Measurements from ENCODE around the gene ELL3.
"Not testable (repeated sequence)": the region's sequence is repeated elsewhere in the genome, so short reads cannot be mapped to it uniquely, and the experiment has no call there.

ELL3 gene

GRCh38 chr15:43776718-43777266, at the start of gene ELL3:
ELL3 (minus strand) TSS chr15:43776966; CDS start chr15:43776901, 65 bp downstream.
- DNase-seq (ENCODE audit: low read depth in 2 of 2) = peak in 1 of 2 experiments; percentile 21

DNA sequence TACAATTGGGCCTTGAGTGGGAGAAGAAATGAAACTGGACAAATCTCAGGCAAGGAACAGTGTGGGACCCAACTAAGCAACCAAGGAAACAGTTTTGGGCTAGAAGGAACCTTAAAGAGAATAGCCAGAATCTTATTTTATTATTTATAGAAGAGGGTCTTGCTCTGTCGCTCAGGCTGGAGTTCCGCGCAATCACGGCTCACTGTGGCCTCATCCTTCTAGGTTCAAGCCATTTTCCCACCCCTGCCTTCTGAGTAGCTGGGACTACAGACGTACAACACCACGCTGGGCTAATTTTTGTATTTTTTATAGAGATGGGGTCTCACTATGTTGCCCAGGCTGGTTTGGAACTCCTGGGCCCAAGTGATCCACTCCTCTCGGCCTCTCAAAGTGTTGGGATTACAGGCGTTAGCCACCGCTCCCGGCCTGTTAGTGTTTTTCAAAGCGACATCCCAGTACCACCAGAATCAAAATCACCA, 49.3 kb upstream of the ELL3 start:
- no peak for DNase-seq (ENCODE audit: low read depth in 2 of 2)

DNA sequence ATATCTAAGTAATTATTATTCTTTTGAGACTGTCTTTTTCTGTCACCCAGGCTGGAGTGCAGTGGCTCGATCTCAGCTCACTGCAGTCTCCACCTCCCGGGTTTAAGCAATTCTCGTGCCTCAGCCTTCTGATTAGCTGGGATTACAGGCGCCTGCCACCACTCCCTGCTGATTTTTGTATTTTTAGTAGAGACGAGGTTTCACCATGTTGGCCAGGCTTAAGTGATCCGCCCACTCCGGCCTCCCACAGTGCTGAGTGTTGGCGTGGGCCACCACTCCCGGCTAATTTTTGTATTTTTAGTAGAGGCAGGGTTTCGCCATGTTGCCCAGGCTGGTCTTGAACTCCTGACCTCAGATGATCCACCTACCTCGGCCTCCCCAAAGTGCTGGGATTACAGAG, 48.5 kb upstream of the ELL3 start:
- DNase-seq (ENCODE audit: low read depth in 2 of 2) = not testable (repeated sequence)

DNA sequence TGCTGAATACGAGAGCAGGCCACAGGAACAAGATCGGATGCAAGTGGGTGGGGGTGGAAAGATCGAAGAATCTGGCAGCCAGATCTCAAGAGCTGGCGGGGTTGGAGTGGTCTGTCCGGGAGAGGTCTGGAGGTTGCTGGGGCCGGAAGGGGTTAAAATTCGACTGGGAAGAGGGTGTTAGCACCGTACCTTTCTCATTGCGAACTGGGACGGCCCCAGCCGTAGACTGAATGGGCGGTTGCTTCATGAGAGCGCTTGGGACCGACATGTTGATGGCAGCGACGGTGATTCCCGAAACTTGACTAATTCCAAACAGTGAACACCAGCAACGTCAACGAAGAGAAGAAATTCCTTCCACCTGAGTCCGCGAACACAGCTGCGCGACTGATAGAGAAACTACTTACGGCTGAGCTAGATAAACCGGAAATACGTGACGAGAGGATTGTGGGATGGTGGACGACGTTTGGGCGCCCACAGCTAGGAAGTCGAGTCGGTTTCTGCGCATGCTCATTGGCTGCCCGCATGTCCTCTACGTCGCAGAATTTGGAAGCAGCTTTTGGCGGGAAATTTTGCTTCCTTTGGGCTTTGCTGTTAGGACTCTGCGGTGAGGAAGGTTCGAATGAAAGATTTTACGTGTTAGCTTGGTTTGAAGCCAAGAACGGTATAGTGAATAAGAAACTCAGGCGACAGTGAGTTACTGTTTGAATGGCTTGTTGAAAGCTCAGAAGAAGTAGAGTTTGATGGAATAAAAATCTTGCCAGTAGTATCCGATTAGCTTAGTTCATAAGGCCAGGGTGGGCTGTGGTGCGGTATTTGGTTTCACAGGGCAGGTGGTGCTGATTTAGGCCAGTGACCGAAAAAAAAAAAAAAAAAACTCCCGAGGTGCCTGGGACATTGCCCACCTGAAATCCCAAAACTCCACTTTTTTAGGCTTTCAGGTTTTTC, 47.8 kb upstream of the ELL3 start, which contains the start of gene MFAP1:
Gene MFAP1 (minus strand): TSS at position 389 of the 945 bp plus-strand sequence. CDS start 121 bp downstream, at position 268.
- peak; percentile 92 to 93 for DNase-seq (ENCODE audit: low read depth in 2 of 2)

DNA sequence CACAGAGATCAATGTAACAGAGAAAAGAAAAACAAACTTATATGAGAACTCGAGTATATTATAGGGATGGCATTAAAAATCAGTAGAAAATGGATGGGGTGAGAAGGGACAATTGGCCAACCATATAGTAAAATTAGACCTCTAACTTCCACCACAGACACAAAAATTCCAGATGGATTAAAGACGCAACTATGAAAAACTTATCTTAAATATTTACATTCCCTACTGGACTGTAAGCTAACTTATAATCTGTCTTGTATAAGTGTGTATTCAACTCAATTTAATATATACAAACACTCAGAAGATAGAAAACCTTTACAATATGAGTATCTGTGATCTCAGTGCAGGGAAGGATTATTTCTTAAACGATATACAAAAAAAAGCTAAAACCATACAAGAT, 44.7 kb upstream of the ELL3 start:
- no peak for DNase-seq (ENCODE audit: low read depth in 2 of 2)

DNA sequence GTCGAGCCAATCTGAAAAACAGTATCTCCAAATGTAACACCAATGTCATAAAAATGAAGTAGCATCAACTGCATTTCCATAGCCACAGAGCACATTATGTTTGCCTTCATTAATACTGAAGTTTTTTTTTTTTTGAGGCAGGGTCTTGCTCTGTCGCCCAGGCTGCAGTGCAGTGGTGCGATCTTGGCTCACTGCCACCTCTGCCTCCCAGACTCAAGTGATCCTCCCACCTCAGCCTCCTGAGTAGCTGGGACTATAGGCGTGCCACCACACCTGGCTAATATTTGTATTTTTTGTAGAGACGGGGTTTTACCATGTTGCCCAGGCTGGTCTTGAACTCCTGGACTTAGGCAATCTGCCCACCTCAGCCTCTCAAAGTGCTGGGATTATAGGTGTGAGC, 38.3 kb upstream of the ELL3 start:
- not testable (repeated sequence) for DNase-seq (ENCODE audit: low read depth in 2 of 2)

- DNase-seq (ENCODE audit: low read depth in 2 of 2) = no peak
These were observed 32.4 kb upstream of the ELL3 start for GRCh38 chr15:43808960-43809678.

DNA sequence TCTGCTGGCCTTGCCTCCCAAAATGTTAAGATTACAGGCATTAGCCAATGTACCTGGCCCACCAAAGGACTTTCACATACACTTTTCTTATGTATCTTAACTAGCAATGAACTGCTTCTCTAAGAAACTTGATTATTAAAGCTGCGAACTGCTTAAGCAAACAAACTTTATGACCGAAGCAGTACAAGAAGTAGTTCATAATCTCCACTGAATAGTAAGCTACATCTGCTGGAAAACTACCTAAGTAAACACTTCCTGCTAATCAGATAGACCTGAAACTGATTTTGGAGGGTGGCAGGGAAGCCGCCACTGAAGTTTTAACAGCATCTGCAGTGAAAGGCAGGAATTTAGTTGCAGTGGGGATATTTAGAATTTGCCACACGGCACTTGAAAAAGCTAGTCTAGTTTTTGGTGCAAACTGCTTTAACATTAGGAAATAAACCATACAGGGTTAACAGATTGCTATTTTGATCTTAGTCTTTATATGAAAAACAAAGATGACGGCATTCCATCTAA, 31.7 kb upstream of the ELL3 start:
- no peak for DNase-seq (ENCODE audit: low read depth in 2 of 2)

DNA sequence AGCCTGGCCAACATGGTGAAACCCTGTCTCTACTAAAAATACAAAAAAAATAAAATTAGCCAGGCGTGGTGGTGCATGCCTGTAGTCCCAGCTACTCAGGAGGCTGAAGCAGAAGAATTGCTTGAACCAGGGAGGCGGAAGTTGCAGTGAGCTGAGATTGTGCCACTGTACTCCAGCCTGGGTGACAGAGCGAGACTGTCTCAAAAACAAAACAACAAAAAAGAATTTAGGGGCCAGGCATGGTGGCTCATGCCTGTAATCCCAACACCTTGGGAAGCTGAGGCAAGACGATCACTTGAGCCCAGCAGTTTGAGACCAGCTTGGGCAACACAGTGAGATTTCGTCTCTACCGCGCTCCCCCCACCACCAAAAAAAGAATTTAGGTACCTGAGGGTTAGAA, 25.9 kb upstream of the ELL3 start:
- not testable (repeated sequence) for DNase-seq (ENCODE audit: low read depth in 2 of 2)

DNA sequence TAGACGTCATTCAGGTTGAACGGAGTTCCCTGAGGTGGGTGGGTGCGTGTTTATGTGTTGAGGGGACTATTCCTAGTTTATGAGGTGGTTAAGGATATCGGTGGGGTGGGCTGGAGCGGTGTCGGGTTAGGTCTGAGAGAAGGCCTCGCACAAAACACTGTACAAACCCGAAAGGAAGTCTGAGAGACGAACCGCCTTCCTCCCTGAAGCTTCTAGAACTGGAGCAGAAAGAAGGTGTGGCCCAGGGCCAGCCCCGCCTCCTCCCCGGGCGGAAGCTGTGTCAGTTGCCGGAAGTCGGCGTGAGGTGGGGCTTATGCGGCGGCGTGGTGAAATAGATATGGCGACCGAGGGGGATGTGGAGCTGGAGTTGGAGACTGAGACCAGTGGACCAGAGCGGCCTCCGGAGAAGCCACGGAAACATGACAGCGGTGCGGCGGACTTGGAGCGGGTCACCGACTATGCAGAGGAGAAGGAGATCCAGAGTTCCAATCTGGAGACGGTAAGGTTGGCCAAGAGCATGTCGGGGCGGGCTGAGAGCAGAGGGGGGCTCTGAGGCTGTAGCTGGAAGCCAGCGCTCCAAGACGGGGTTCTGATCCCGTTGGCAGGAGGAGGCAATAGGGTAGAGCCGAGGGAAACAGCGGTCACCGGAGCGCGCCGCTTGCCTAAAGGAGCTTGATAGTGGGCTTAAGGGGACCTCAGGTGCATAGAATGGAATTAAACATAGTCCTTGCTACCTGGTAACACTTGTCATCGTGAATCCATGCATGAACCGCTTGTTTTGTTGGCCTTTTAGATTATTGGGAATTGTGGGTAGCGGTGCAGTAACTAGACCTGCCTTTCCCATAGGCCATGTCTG, 23.7 kb upstream of the ELL3 start, which contains the start of gene HYPK:
Gene HYPK (plus strand): TSS at position 314 of the 856 bp plus-strand sequence. CDS start 24 bp downstream, at position 338.
- peak; percentile 65 to 67 for DNase-seq (ENCODE audit: low read depth in 2 of 2)

DNA sequence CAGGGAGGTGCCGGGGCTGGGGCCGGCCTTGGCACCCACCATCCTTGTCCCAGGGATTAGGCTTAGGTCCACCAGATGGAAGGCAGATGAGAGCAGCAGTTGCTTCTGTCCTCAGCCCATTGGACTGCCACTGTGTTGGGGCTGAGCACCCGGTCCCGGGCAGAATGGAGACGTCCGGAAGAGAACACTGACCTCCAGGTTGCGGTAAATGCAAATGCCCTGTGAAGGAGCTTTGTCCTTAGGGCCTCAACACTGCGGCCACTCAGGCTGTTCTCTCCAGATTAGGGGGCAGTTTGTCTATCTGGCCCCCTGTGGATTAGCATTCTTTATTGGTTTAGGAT, 23.1 kb upstream of the ELL3 start, which contains the start of gene SERINC4:
Gene SERINC4 (minus strand): TSS at position 276 of the 341 bp plus-strand sequence. CDS start 234 bp downstream, at position 42.
- no peak for DNase-seq (ENCODE audit: low read depth in 2 of 2)

DNA sequence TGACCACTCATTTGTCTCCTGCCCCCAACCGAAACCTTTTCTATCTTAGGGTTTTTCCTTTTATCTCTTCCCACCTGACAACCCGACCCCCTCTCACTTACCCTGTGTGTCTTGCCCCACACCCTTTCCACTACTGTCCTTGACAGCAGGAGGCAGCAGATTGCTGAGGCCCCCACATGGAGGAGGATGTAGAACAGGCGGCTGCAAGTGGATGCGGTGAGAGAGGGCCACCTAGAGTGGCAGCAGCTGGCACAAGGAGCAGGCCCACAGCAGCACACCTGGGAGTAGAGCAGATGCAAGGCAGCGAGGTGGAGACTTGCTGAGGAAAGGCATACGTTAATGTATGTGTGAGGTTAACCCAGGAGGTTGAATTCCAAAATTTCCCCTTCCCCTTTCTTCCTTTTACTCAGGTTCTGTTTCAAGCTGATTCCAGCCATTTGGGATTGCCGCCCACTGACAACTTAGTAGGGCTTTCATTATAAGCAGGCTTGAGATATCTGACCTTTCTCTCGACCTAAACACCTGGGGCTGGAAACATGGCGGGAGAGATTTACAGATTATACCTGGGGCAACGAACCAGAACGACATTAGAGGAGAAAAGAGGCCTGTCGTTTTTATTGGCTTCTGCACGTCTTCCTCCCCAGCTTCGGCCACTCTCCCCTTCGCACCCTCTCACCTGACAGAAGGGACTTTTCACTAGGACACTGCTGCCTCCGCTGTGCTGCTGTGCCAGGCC, 22.6 kb upstream of the ELL3 start:
- DNase-seq (ENCODE audit: low read depth in 2 of 2) = no peak

DNA sequence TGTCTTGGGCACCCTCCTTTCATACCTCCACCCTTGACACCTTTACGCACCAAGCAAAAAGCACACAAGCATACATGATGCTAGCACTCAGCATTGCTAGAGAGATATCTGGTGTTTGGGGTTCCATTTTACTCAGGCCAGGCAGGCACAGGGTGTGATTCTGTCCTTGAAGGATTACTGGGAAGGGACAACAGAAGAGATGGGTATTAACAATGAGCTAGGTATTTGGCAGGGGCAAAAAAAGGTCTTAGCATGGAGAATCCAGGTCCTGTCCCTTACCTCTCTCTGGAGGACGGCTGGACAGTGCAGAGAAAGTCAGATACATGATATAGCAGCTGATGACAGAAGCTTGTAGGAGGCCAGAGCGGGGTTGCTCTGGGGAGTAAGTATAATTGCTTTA, 19.8 kb upstream of the ELL3 start:
- DNase-seq (ENCODE audit: low read depth in 2 of 2) = no peak

- DNase-seq (ENCODE audit: low read depth in 2 of 2) = no peak
These were observed 19.2 kb upstream of the ELL3 start for GRCh38 chr15:43795997-43796396.

DNA sequence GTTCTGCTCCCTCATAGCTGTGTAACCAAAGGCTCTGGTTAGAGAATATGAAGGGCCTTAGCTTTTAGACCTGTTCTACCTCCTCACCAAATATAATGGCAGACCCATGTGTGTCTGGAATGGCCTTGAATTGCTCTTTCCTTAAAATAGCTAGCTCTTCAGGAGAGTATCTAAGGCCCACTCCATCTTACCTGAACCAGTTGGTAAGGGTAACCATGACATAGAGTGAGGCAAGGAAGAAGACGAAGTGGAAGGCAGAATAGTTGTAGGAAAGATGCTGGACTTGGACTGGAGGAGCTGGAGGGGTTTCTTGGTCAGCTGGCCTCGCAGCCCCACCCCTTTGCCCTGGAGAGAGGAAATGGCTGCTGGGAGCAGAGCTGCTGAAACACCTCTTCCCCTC, 18.4 kb upstream of the ELL3 start:
- no peak for DNase-seq (ENCODE audit: low read depth in 2 of 2)

DNA sequence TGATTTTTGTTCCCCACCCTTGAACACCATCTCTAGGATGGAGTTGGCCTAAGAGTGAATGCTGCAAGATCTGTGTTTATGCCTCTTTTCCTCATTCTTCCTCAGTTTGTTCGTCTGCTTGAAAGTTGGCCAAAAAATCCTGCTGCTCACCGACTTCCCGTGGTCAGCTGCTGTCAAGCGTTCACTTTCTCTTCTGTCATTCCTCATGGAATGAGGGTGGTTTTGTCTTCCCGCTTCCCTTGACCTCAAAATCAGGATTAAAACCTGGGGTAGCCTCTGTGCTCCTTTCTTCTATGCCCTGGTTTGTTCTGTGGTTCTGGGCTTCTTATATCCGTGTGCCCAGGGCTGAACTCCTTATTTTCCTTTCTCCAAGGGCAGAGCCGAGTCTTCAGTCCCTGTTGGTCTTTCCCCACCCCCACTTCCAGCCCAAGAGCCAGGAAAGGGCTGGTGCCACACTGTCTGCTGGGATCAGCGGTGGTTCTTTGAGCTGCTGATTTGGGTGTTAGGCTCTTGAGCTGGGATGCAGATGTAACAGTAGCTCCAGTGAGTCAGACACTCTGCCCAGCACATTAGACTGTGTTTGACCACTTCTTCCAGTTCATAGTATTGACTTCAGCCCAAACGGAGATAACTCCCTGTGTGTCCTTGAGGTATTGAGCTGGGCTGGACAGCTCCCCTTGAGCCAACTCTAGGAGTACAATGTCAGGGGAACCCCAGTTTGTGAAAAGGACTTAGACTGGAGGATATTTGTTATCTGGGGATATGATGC, 17.7 kb upstream of the ELL3 start:
- no peak for DNase-seq (ENCODE audit: low read depth in 2 of 2)

DNA sequence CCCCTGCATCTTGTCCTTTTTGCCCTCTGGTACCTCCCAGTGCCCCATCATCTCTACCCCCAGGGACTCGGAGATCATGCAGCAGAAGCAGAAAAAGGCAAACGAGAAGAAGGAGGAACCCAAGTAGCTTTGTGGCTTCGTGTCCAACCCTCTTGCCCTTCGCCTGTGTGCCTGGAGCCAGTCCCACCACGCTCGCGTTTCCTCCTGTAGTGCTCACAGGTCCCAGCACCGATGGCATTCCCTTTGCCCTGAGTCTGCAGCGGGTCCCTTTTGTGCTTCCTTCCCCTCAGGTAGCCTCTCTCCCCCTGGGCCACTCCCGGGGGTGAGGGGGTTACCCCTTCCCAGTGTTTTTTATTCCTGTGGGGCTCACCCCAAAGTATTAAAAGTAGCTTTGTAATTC, 16.9 kb upstream of the ELL3 start:
- DNase-seq (ENCODE audit: low read depth in 2 of 2) = no peak

GRCh38 chr15:43792761-43793476, 16.2 kb upstream of the ELL3 start:
- no peak for DNase-seq (ENCODE audit: low read depth in 2 of 2)

Data from fibroblast of skin of left quadriceps (primary cell).